WTC11 (cell line): ENCODE results near the gene FASTKD3. TPM values are rescaled to one million over a fixed set of nuclear protein-coding genes. Genes with fewer than 3 reads are reported as not detected.

ENCODE experiments used
- ATAC-seq: fragments of 200-7000 bp; cut with Tn5 transposase; 2 replicates; pipeline ENCODE4 v1.10.0; 2021; ENCODE audit warnings: mild to moderate bottlenecking, moderate library complexity
- CTCF ChIA-PET: fragments of 300-600 bp; sonication (Branson Sonifier 250); formaldehyde crosslinking; loops from one replicate; lab custom pipeline; 2021; ENCODE audit warnings: antibody characterized with exemption; lab: Charles Lee
- POLR2A ChIA-PET: fragments of 350-600 bp; sonication (Branson Sonifier 250); formaldehyde crosslinking; loops from one replicate; lab custom pipeline; 2021; ENCODE audit warnings: antibody characterized with exemption; lab: Charles Lee
- DNase-seq: peaks from one replicate; pipeline ENCODE4 v3.0.0; 2021; ENCODE audit warnings: low spot score
- H3K27ac Mint-ChIP-seq: 2 replicates; pipeline ENCODE4 v1.8.0; 2021; ENCODE audit warnings: mixed read lengths
- H3K27me3 Mint-ChIP-seq: 2 replicates; pipeline ENCODE4 v1.8.0; 2021; ENCODE audit warnings: low read depth, mild to moderate bottlenecking, moderate library complexity, mixed read lengths
- H3K36me3 Mint-ChIP-seq: 2 replicates; pipeline ENCODE4 v1.8.0; 2021; ENCODE audit warnings: mixed read lengths
- H3K4me1 Mint-ChIP-seq: 2 replicates; pipeline ENCODE4 v1.8.0; 2022; ENCODE audit warnings: mixed read lengths
- H3K4me3 Mint-ChIP-seq: 2 replicates; pipeline ENCODE4 v1.8.0; 2021; ENCODE audit warnings: mild to moderate bottlenecking, moderate library complexity, mixed read lengths
- H3K9me3 Mint-ChIP-seq: 2 replicates; pipeline ENCODE4 v1.8.0; 2021; ENCODE audit warnings: mixed read lengths
- ATF2 ChIP-seq: sonication (generic); formaldehyde crosslinking; IDR thresholded peaks from 2 replicates; pipeline ENCODE4 v1.8.1; 2022; ENCODE audit warnings: low read depth, missing genetic modification reagents, borderline replicate concordance
- ATF3 ChIP-seq: sonication (generic); formaldehyde crosslinking; conservative IDR thresholded peaks from 2 replicates; pipeline ENCODE4 v1.8.1; 2022; ENCODE audit warnings: mild to moderate bottlenecking, missing genetic modification reagents
- ATF6 ChIP-seq: sonication (generic); formaldehyde crosslinking; IDR thresholded peaks from 2 replicates; pipeline ENCODE4 v1.8.1; 2023; ENCODE audit warnings: mild to moderate bottlenecking, missing genetic modification reagents
- CBFB ChIP-seq: sonication (generic); formaldehyde crosslinking; IDR thresholded peaks from 2 replicates; pipeline ENCODE4 v1.8.1; 2022; ENCODE audit warnings: mild to moderate bottlenecking, low read depth, missing genetic modification reagents
- CREB1 ChIP-seq: sonication (generic); formaldehyde crosslinking; IDR thresholded peaks from 2 replicates; pipeline ENCODE4 v1.8.0; 2023; ENCODE audit warnings: mild to moderate bottlenecking, missing genetic modification reagents
- E2F1 ChIP-seq: sonication (generic); formaldehyde crosslinking; IDR thresholded peaks from 2 replicates; pipeline ENCODE4 v1.8.0; 2022; ENCODE audit warnings: mild to moderate bottlenecking, missing genetic modification reagents
- E2F4 ChIP-seq: sonication (generic); formaldehyde crosslinking; IDR thresholded peaks from 2 replicates; pipeline ENCODE4 v1.8.1; 2022; ENCODE audit warnings: low read depth, mild to moderate bottlenecking, moderate library complexity, missing genetic modification reagents, borderline replicate concordance
- E2F5 ChIP-seq: sonication (generic); formaldehyde crosslinking; IDR thresholded peaks from 2 replicates; pipeline ENCODE4 v1.8.1; 2022; ENCODE audit warnings: mild to moderate bottlenecking, moderate library complexity, missing genetic modification reagents
- ERG ChIP-seq: fragments of 250-450 bp; sonication (Bioruptor Pico); IDR thresholded peaks from 2 replicates; pipeline ENCODE4 v1.8.0; 2021; ENCODE audit warnings: mild to moderate bottlenecking
- GRHL2 ChIP-seq: fragments of 250-450 bp; sonication (Bioruptor Pico); IDR thresholded peaks from 2 replicates; pipeline ENCODE4 v1.8.0; 2022; ENCODE audit warnings: mild to moderate bottlenecking, moderate library complexity; ENCODE audit not compliant: insufficient replicate concordance, severe bottlenecking
- HMGA2 ChIP-seq: fragments of 250-450 bp; sonication (Bioruptor Pico); IDR thresholded peaks from 2 replicates; pipeline ENCODE4 v1.4.0; 2021; ENCODE audit warnings: mild to moderate bottlenecking, moderate library complexity
- MAX ChIP-seq: sonication (generic); formaldehyde crosslinking; IDR thresholded peaks from 2 replicates; pipeline ENCODE4 v1.8.0; 2022; ENCODE audit warnings: mild to moderate bottlenecking, missing genetic modification reagents
- NFE2L1 ChIP-seq: sonication (generic); formaldehyde crosslinking; IDR thresholded peaks from 2 replicates; pipeline ENCODE4 v1.8.1; 2023; ENCODE audit warnings: missing genetic modification reagents
- NR1H2 ChIP-seq: sonication (generic); formaldehyde crosslinking; IDR thresholded peaks from 2 replicates; pipeline ENCODE4 v1.9.0; 2021; ENCODE audit warnings: mild to moderate bottlenecking, moderate library complexity, missing genetic modification reagents
- ZBTB43 ChIP-seq: sonication (generic); formaldehyde crosslinking; IDR thresholded peaks from 2 replicates; pipeline ENCODE4 v1.8.1; 2023; ENCODE audit warnings: mild to moderate bottlenecking, missing genetic modification reagents
- ZNF121 ChIP-seq: sonication (generic); formaldehyde crosslinking; IDR thresholded peaks from 2 replicates; pipeline ENCODE4 v1.8.0; 2023; ENCODE audit warnings: missing genetic modification reagents
- ZNF317 ChIP-seq: sonication (generic); formaldehyde crosslinking; IDR thresholded peaks from 2 replicates; pipeline ENCODE4 v1.8.1; 2023; ENCODE audit warnings: low read depth, mild to moderate bottlenecking, moderate library complexity, missing genetic modification reagents, borderline replicate concordance
- ZNF416 ChIP-seq: fragments of 250-450 bp; sonication (Bioruptor Pico); IDR thresholded peaks from 2 replicates; pipeline ENCODE4 v1.9.0; 2021; ENCODE audit warnings: mild to moderate bottlenecking, inconsistent platforms
- ZNF512 ChIP-seq: sonication (generic); formaldehyde crosslinking; IDR thresholded peaks from 2 replicates; pipeline ENCODE4 v1.8.1; 2022; ENCODE audit warnings: missing genetic modification reagents, borderline replicate concordance
- total RNA-seq: library from RNA; stranded (reverse); gene quantifications from 3 replicates; pipeline ENCODE4 v1.2.3, GENCODE V29; 2021

FASTKD3 gene
- total RNA-seq, 1 experiment from 2014 or later: 8.7 TPM

GRCh38 chr5:7850395-7851239, 18.2 kb downstream of the FASTKD3 start, which contains the start of gene CFAP90 (continued):
- TF ChIP-seq ZNF121: no peak
- TF ChIP-seq HMGA2 (CRISPR knock-in tag): no peak
- TF ChIP-seq ATF6 (CRISPR knock-in tag): no peak

GRCh38 chr5:7849681-7850394, 19.0 kb downstream of the FASTKD3 start:
- ChIA-PET POLR2A (interaction anchor here (1.3 kb wide), 1 partner anchor 34 kb away, joined by 3 read pairs; no protein-coding TSS in a partner anchor), CTCF (interaction anchor here (0.6 to 2.6 kb wide), 18 partner anchors 11 to 1215 kb away, joined by 3 to 28 read pairs (median 4); partner anchors contain the start of genes FASTKD3 and MTRR)
- ATAC-seq: peak; percentile 46
- DNase-seq: peak; percentile 49
- peaks cover 73% of the 10 kb centered on the region for H3K27me3 Mint-ChIP-seq
- H3K27ac Mint-ChIP-seq: no peak overlapping the region
- H3K36me3 Mint-ChIP-seq: no peaks in the 10 kb centered on the region
- H3K4me3 Mint-ChIP-seq: peak overlapping the region; percentile 82
- H3K4me1 Mint-ChIP-seq: peaks cover 7% of the 10 kb centered on the region
- H3K9me3 Mint-ChIP-seq: peaks cover 11% of the 10 kb centered on the region
- TF ChIP-seq MAX: 0 out of 2 replicates have a peak, but pooled peaks have one; percentile 35
- TF ChIP-seq ATF2 (CRISPR knock-in tag): no peak
- 0 out of 2 replicates have a peak, but pooled peaks have one; percentile 44 for TF ChIP-seq E2F5 (CRISPR knock-in tag)
- TF ChIP-seq ATF3: no peak
- TF ChIP-seq ZBTB43 (CRISPR knock-in tag): no peak
- TF ChIP-seq NR1H2: no peak
- no peak for TF ChIP-seq ERG (CRISPR knock-in tag)
- TF ChIP-seq E2F4: no peak
- no peak for TF ChIP-seq CREB1 (CRISPR knock-in tag)
- no peak for TF ChIP-seq CBFB
- no peak for TF ChIP-seq HMGA2 (CRISPR knock-in tag)
- no peak for TF ChIP-seq ZNF416 (CRISPR knock-in tag)
- no peak for TF ChIP-seq GRHL2 (CRISPR knock-in tag)
- TF ChIP-seq NFE2L1 (CRISPR knock-in tag): no peak
- TF ChIP-seq ZNF512: no peak
- no peak for TF ChIP-seq ZNF317 (CRISPR knock-in tag)
- TF ChIP-seq E2F1 (CRISPR knock-in tag): no peak
